K562 (cell line): ENCODE data around the gene MAP1LC3B2. TPM values are rescaled to one million over a fixed set of nuclear protein-coding genes. Genes with fewer than 3 reads are reported as not detected.

Experiments used
- ATAC-seq: fragments of 200-7000 bp; cut with Tn5 transposase; 3 replicates; pipeline ENCODE4 v1.9.1; 2020; ENCODE audit warnings: moderate library complexity
- BruUV-seq: library from RNA; stranded (reverse); fragments of 400-500 nt; replicated peaks from 2 replicates; lab custom pipeline; 2021; lab: Mats Ljungman, UMichigan
- CTCF ChIA-PET: fragments of 300-600 bp; formaldehyde crosslinking; extraction: SDS; loops from one replicate; lab custom pipeline; 2021; ENCODE audit warnings: low intra/inter-chr PET ratio; lab: Yijun Ruan, JAX
- POLR2A ChIA-PET: fragments of 300-600, 350-650 bp; sonication (Branson Sonifier 250); formaldehyde crosslinking; extraction: SDS; loops from one replicate; lab custom pipeline; 2021; ENCODE audit warnings: antibody characterized with exemption, inconsistent platforms; lab: Yijun Ruan, JAX
- DNase-seq, 4 experiments: peaks; one replicate each; pipeline versions ENCODE4 v3.0.0 to v3.0.0-alpha.2; 2011 to 2018; ENCODE audit warnings: low spot score in 3 of 4, mixed read lengths in 3 of 4; ENCODE audit errors: extremely low read depth in 1 of 4
- FAIRE-seq: peaks from 2 replicates; lab custom pipeline; 2011; peaks lifted over from hg19 to GRCh38; lab: Jason Lieb, UNC
- H2AFZ ChIP-seq: 2 replicates; pipeline ENCODE4 v1.6.0; 2011; ENCODE audit warnings: low read depth, low read length, control low read depth, inconsistent platforms
- H3K27ac ChIP-seq: fragments of 200-600 bp; 3 replicates; pipeline ENCODE4 v1.8.0; 2011; ENCODE audit warnings: low read depth, mild to moderate bottlenecking, control low read depth, inconsistent platforms, low read length, moderate library complexity, mixed read lengths; ENCODE audit errors: extremely low read depth
- H3K27me3 ChIP-seq, 2 experiments: fragments of 300-600 bp in 1 of 2; 2 replicates in 1 of 2; 3 replicates in 1 of 2; pipeline versions ENCODE4 v1.6.0 to v1.8.0; 2011; ENCODE audit warnings: inconsistent platforms in 2 of 2, low read length in 2 of 2, mild to moderate bottlenecking in 1 of 2, mixed read lengths in 1 of 2, moderate library complexity in 1 of 2; ENCODE audit not compliant: control insufficient read depth in 2 of 2, insufficient read depth in 2 of 2
- H3K36me3 ChIP-seq: fragments of 300-600 bp; 3 replicates; pipeline ENCODE4 v1.8.0; 2011; ENCODE audit warnings: mild to moderate bottlenecking, low read length, inconsistent platforms; ENCODE audit not compliant: control insufficient read depth, insufficient read depth
- H3K4me1 ChIP-seq, 2 experiments: fragments of 200-600 bp in 1 of 2; replicated peaks in 1 of 2; 2 replicates in 1 of 2; 3 replicates in 1 of 2; pipeline versions ENCODE4 v1.5.1 to v1.8.0; 2011; ENCODE audit warnings: inconsistent platforms in 2 of 2, low read length in 2 of 2, mild to moderate bottlenecking in 1 of 2, mixed read lengths in 1 of 2, moderate library complexity in 1 of 2; ENCODE audit not compliant: control insufficient read depth in 2 of 2, insufficient read depth in 2 of 2
- H3K4me2 ChIP-seq: 2 replicates; pipeline ENCODE4 v1.6.1; 2011; ENCODE audit warnings: low read length, control low read depth, inconsistent platforms, mixed read lengths; ENCODE audit not compliant: insufficient read depth
- H3K4me3 ChIP-seq: fragments of 200-600 bp; sonication (generic), shearing (Covaris generic); 2 replicates; pipeline ENCODE4 v1.5.1; 2016; ENCODE audit warnings: control low read depth, inconsistent platforms
- H3K79me2 ChIP-seq: fragments of 200-600 bp; 3 replicates; pipeline ENCODE4 v1.8.0; 2011; ENCODE audit warnings: low read length, inconsistent platforms; ENCODE audit not compliant: control insufficient read depth, insufficient read depth
- H3K9ac ChIP-seq, 2 experiments: 2 replicates each; pipeline versions ENCODE4 v1.6.0 to v1.6.1; 2011; ENCODE audit warnings: low read depth in 2 of 2, low read length in 2 of 2, control low read depth in 1 of 2, inconsistent platforms in 1 of 2, mild to moderate bottlenecking in 1 of 2, mixed read lengths in 1 of 2; ENCODE audit not compliant: insufficient read depth in 1 of 2
- H3K9me1 ChIP-seq: one replicate; pipeline ENCODE4 v1.6.0; 2011; ENCODE audit warnings: inconsistent platforms, mild to moderate bottlenecking, low read length, moderate library complexity; ENCODE audit not compliant: control insufficient read depth, insufficient read depth
- H3K9me3 ChIP-seq: replicated peaks from 2 replicates; pipeline ENCODE4 v1.5.1; 2011; ENCODE audit warnings: low read depth, low read length, inconsistent platforms; ENCODE audit not compliant: control insufficient read depth, insufficient read depth
- H4K20me1 ChIP-seq: replicated peaks from 2 replicates; pipeline ENCODE4 v1.6.1; 2011; ENCODE audit warnings: low read length, inconsistent platforms, mixed read lengths; ENCODE audit not compliant: control insufficient read depth, insufficient read depth
- ATF3 ChIP-seq, 2 experiments: fragments of 450-650 bp in 1 of 2; sonication (generic) in 1 of 2; formaldehyde crosslinking in 1 of 2; IDR thresholded peaks in 1 of 2; conservative IDR thresholded peaks in 1 of 2; 2 replicates each; pipeline versions ENCODE4 v1.6.1 to v1.8.1; 2016 to 2023; ENCODE audit warnings: mild to moderate bottlenecking in 2 of 2, moderate library complexity in 2 of 2, inconsistent platforms in 1 of 2, missing genetic modification reagents in 1 of 2
- CHD1 ChIP-seq: fragments of 200-600 bp; sonication (generic); IDR thresholded peaks from one replicate; pipeline ENCODE4 v1.6.1; 2012; ENCODE audit warnings: mild to moderate bottlenecking, moderate library complexity, low read length, inconsistent platforms
- MCM3 ChIP-seq: fragments of 450-650 bp; IDR thresholded peaks from 2 replicates; pipeline ENCODE4 v1.6.1; 2016
- NFE2 ChIP-seq: IDR thresholded peaks from 2 replicates; pipeline ENCODE4 v1.6.1; 2014; ENCODE audit warnings: antibody characterized with exemption, low read depth
- NFIC ChIP-seq: fragments of 450-650 bp; IDR thresholded peaks from 2 replicates; pipeline ENCODE4 v1.6.1; 2017; ENCODE audit warnings: mild to moderate bottlenecking, inconsistent platforms
- STAT5B ChIP-seq: fragments of 250-450 bp; sonication (Bioruptor Pico); IDR thresholded peaks from 2 replicates; pipeline ENCODE4 v1.8.0; 2021; ENCODE audit warnings: mild to moderate bottlenecking, inconsistent platforms
- ZBTB40 ChIP-seq, 2 experiments: fragments of 450-650 bp in 1 of 2; sonication (generic) in 1 of 2; formaldehyde crosslinking in 1 of 2; IDR thresholded peaks; 2 replicates each; pipeline versions ENCODE4 v1.7.1 to v1.9.0; 2016 to 2022; ENCODE audit warnings: inconsistent platforms in 1 of 2, mild to moderate bottlenecking in 1 of 2, missing genetic modification reagents in 1 of 2
- WGBS: fragments of 100-300 bp; shearing (Covaris generic); methylation state at CpG from one replicate; pipeline ENCODE4 v1.1.6; 2016; ENCODE audit warnings: low coverage, mixed read lengths; ENCODE audit not compliant: insufficient coverage; ENCODE audit errors: missing lambda C conversion rate; 5-methylcytosine and 5-hydroxymethylcytosine counted together
- in situ Hi-C: fragments of 300-500 bp; cut with MboI; formaldehyde crosslinking; loops from 4 replicates; pipeline ENCODE4 v1.15.0; 2018; ENCODE audit warnings: inconsistent platforms, mixed read lengths
- intact Hi-C: fragments of 100-400 bp; cut with micrococcal nuclease; formaldehyde crosslinking; loops from 2 replicates; pipeline ENCODE4 v1.14.2; 2022
- polyA plus RNA-seq, 8 experiments: library from polyadenylated mRNA; depleted of rRNA in 4 of 8; stranded (reverse) in 5 of 8; unstranded in 3 of 8; fragments of >200 nt; fragmentation: Nextera tagmentation in 2 of 8; fragmentation: Illumina TruSeq in 1 of 8; extraction: Ambion mirVana in 2 of 8; extraction: Trizol in 1 of 8; gene quantifications; 2 replicates each; pipeline versions ENCODE4 v1.2.1 to v1.2.3, GENCODE V29; 2011 to 2014; ENCODE audit warnings: inconsistent platforms in 1 of 8, missing spikeins in 1 of 8
- total RNA-seq, 7 experiments: library from RNA; depleted of rRNA in 6 of 7; stranded (reverse); fragments of >200 nt in 6 of 7; fragmentation: Illumina TruSeq in 2 of 7; extraction: Trizol in 2 of 7; gene quantifications; 2 replicates each; pipeline versions ENCODE4 v1.2.1 to v1.2.3, GENCODE V29; 2011 to 2021; ENCODE audit warnings: low replicate concordance in 1 of 7
- TF ChIP-seq, protein P1 (sequence below), 2 experiments: fragments of 450-650 bp; conservative IDR thresholded peaks; 2 replicates each; pipeline ENCODE4 v1.6.1; 2017; ENCODE audit warnings: mild to moderate bottlenecking in 2 of 2, moderate library complexity in 2 of 2

Gene MAP1LC3B2
- total and polyA plus RNA-seq, 9 of the 15 experiments (the other 6 are each of a cell fraction or from before 2014, with no cell fraction given), result 0.53 to 2.8 (median 0.76) TPM; not detected in 2

DNA sequence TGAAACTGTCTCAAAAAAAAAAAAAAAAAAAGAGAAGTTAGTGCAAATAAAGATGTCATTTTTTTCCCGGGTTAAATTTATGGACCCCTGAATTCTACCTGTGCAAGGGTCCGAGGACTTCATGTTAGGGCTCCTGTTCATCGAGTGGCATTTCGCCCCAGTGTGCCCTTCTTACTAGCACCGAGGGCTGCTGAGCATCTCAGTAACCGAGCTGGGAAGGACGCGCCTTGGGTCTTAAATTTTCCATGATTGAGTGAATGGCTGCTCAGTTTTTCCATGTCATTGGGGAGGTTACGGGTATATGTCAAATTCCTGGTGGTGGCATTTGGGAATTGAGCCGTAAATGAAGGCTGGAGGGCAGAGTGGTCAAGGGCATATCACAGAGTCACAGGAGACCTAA, 34.9 kb upstream of the MAP1LC3B2 start (continued):
- no peak for TF ChIP-seq STAT5B
- TF ChIP-seq, protein P1, sequence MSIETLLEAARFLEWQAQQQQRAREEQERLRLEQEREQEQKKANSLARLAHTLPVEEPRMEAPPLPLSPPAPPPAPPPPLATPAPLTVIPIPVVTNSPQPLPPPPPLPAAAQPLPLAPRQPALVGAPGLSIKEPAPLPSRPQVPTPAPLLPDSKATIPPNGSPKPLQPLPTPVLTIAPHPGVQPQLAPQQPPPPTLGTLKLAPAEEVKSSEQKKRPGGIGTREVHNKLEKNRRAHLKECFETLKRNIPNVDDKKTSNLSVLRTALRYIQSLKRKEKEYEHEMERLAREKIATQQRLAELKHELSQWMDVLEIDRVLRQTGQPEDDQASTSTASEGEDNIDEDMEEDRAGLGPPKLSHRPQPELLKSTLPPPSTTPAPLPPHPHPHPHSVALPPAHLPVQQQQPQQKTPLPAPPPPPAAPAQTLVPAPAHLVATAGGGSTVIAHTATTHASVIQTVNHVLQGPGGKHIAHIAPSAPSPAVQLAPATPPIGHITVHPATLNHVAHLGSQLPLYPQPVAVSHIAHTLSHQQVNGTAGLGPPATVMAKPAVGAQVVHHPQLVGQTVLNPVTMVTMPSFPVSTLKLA (conservative IDR thresholded peaks at IDR 0.05), result no peak

GRCh38 chr12:116524964-116525379, 34.2 kb upstream of the MAP1LC3B2 start:
- no peak overlapping the region for H3K27ac ChIP-seq
- no peaks in the 10 kb centered on the region for H4K20me1 ChIP-seq
- H3K79me2 ChIP-seq, result no peaks in the 10 kb centered on the region
- WGBS, result 12% methylated on average over 3 of the region's 4 CpGs
- FAIRE-seq, result no peak
- no peaks in the 10 kb centered on the region for H3K27me3 ChIP-seq
- no peak overlapping the region for H2AFZ ChIP-seq
- BruUV-seq, result no TSS peak
- H3K9me3 ChIP-seq, result no peaks in the 10 kb centered on the region
- in situ Hi-C loops (no loop called here), intact Hi-C loops (no loop called here)
- no peak overlapping the region for H3K4me3 ChIP-seq
- POLR2A ChIA-PET, result interaction anchor here (1.1 to 1.3 kb wide), 2 partner anchors 10 to 16 kb away, joined by 3 to 4 read pairs; no protein-coding TSS in a partner anchor
- H3K9me1 ChIP-seq, result peaks cover 3% of the 10 kb centered on the region
- H3K4me2 ChIP-seq, result no peak overlapping the region
- peaks cover 4 to 16% of the 10 kb centered on the region in 2 experiments for H3K4me1 ChIP-seq
- ATAC-seq, result peak; percentile 54
- DNase-seq, result no peak
- H3K36me3 ChIP-seq, result no peaks in the 10 kb centered on the region
- H3K9ac ChIP-seq, result no peak overlapping the region
- CTCF ChIA-PET, result interaction anchor here (0.6 kb wide), 1 partner anchor 259 kb away, joined by 3 read pairs; no protein-coding TSS in a partner anchor
- TF ChIP-seq ATF3 (IDR thresholded peaks at IDR 0.05) (peak; percentile 59; the same call in 1 of the 2 replicates), ATF3 (CRISPR knock-in tag; conservative IDR thresholded peaks at IDR 0.05) (no peak), NFE2 (no peak), NFIC (0 out of 2 replicates have a peak, but pooled peaks have one; percentile 11), ZBTB40 (IDR thresholded peaks at IDR 0.05) (0 out of 2 replicates have a peak, but pooled peaks have one; percentile 14), ZBTB40 (CRISPR knock-in tag; IDR thresholded peaks at IDR 0.05) (no peak), CHD1 (no peak), MCM3 (no peak)
